ENCODE data around the gene UBAC2.
A peak's percentile ranks its signal among the peaks of the same experiment; 100 is the strongest.

UBAC2 gene

DNA sequence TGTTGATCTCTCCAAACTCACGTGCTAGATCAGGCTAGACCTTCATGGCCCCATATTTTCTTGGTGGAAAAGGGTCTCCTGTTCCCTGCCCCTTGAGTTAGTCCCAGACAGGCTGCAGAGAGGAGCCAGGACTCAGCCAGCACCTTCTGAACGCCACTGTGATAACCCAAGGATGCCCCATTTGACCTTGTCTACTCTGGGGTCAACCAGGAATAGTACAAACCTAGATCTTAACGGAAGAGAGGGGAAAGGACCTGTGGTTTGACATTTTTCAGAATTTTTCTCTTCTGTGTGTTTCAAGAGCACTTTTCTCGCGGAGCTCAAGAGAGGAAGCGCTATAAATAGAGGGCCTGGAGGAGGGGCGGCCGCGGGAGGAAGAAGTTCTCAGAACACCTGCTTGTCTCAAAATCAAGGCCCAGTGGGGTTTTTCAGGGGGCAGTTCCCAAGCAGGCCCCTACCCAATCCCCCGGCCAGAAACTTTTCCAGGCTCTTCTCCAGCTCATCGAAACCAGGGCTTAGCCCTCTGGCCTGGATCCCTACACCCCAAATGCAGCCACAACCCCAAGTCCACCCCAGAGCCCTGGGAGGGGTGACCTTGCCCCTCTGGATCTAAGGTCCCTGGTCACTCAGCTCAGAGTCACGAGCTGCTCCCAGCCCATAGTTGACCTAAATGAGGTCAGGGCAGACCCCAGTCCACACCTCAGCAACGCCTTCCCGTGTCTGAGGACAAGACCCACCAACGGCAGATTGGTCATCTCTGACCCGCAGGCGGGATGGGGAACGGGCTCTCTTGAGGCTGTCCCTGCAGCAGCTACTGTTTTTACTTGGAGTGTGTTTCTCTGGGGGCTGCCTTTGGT is 225.1 kb downstream of the UBAC2 start:
- no peaks in the 10 kb centered on the region for H3K36me3 ChIP-seq (ENCODE audit: insufficient read depth, low read length)
- H3K27me3 ChIP-seq (ENCODE audit: insufficient read depth, low read length, poor library complexity), result no peaks in the 10 kb centered on the region
- H3K4me3 ChIP-seq (ENCODE audit: low read depth in 1 of 2, low read length in 2 of 2), result peak overlapping the region in 1 of 2 experiments; percentile 26; a peak in 1 of 4 replicates
- peak; percentile 88 for DNase-seq
- H4K20me1 ChIP-seq (ENCODE audit: insufficient read depth, low read length), result no peaks in the 10 kb centered on the region
- H3K4me2 ChIP-seq (ENCODE audit: insufficient read depth, low read length), result peak overlapping the region; percentile 49
- H3K9me3 ChIP-seq (ENCODE audit: insufficient read depth, low read length, severe bottlenecking), result no peaks in the 10 kb centered on the region
- peak; percentile 87 for ATAC-seq (ENCODE audit: insufficient read depth, low read depth)
- H3K9ac ChIP-seq (ENCODE audit: low read depth, low read length), result peak overlapping the region; percentile 44
- H3K79me2 ChIP-seq (ENCODE audit: insufficient read depth, low read length), result no peaks in the 10 kb centered on the region
- TF ChIP-seq, protein P1, sequence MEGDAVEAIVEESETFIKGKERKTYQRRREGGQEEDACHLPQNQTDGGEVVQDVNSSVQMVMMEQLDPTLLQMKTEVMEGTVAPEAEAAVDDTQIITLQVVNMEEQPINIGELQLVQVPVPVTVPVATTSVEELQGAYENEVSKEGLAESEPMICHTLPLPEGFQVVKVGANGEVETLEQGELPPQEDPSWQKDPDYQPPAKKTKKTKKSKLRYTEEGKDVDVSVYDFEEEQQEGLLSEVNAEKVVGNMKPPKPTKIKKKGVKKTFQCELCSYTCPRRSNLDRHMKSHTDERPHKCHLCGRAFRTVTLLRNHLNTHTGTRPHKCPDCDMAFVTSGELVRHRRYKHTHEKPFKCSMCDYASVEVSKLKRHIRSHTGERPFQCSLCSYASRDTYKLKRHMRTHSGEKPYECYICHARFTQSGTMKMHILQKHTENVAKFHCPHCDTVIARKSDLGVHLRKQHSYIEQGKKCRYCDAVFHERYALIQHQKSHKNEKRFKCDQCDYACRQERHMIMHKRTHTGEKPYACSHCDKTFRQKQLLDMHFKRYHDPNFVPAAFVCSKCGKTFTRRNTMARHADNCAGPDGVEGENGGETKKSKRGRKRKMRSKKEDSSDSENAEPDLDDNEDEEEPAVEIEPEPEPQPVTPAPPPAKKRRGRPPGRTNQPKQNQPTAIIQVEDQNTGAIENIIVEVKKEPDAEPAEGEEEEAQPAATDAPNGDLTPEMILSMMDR (IDR thresholded peaks at IDR 0.05; ENCODE audit: borderline replicate concordance, extremely low read depth, low read length, poor library complexity, severe bottlenecking), result no peak
- no peak for TF ChIP-seq EZH2 (IDR thresholded peaks at IDR 0.05; ENCODE audit: borderline replicate concordance, low read depth, low read length, severe bottlenecking)
- peak overlapping the region; percentile 97 for H3K27ac ChIP-seq (ENCODE audit: low read length)
- peaks cover 49% of the 10 kb centered on the region for H3K4me1 ChIP-seq (ENCODE audit: insufficient read depth, low read length)
- H2AFZ ChIP-seq (ENCODE audit: low read depth, low read length), result peak overlapping the region; percentile 57

DNA sequence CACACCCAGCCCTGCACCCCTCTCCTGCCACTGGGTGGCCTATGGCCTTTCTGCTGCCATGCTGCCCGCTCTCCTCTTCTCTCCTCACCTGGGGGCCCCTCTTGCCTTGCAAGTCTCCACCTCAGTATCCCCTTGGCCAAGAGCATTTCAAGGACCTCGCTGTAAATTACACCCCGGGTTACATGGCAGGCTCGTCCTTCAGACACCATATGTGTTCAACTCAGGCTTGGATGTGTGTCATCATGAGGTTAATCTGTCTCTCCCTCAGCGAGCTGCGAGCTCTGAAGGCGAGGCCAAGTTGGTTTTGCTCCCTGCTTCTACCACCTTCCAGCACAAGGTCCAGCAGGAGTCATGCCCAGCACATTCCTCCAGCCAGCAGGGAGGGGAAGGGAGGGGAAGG is 225.8 kb downstream of the UBAC2 start:
- TF ChIP-seq, protein P1 (IDR thresholded peaks at IDR 0.05; ENCODE audit: borderline replicate concordance, extremely low read depth, low read length, poor library complexity, severe bottlenecking), result no peak
- Histone ChIP-seq H3K79me2 (ENCODE audit: insufficient read depth, low read length) (no peaks in the 10 kb centered on the region), H3K36me3 (ENCODE audit: insufficient read depth, low read length) (no peaks in the 10 kb centered on the region), H4K20me1 (ENCODE audit: insufficient read depth, low read length) (no peaks in the 10 kb centered on the region), H3K27me3 (ENCODE audit: insufficient read depth, low read length, poor library complexity) (no peaks in the 10 kb centered on the region), H3K9me3 (ENCODE audit: insufficient read depth, low read length, severe bottlenecking) (no peaks in the 10 kb centered on the region), H3K4me1 (ENCODE audit: insufficient read depth, low read length) (peaks cover 43% of the 10 kb centered on the region), H3K9ac (ENCODE audit: low read depth, low read length) (peak overlapping the region; percentile 35; the same call in 1 of the 2 replicates), H3K4me2 (ENCODE audit: insufficient read depth, low read length) (no peak overlapping the region; the same call in 1 of the 2 replicates), H3K4me3 (ENCODE audit: low read depth in 1 of 2, low read length in 2 of 2) (no peak overlapping the region; a peak in 1 of 4 replicates), H2AFZ (ENCODE audit: low read depth, low read length) (no peak overlapping the region), H3K27ac (ENCODE audit: low read length) (peak overlapping the region; percentile 97)
- ATAC-seq (ENCODE audit: insufficient read depth, low read depth) (no peak), DNase-seq (no peak)

GRCh38 chr13:99429670-99430069 is 229.0 kb downstream of the UBAC2 start:
- Histone ChIP-seq H3K27ac (ENCODE audit: low read length) (no peak overlapping the region), H3K4me2 (ENCODE audit: insufficient read depth, low read length) (no peak overlapping the region), H3K4me3 (ENCODE audit: low read depth in 1 of 2, low read length in 2 of 2) (no peak overlapping the region), H3K4me1 (ENCODE audit: insufficient read depth, low read length) (peaks cover 42% of the 10 kb centered on the region), H3K36me3 (ENCODE audit: insufficient read depth, low read length) (no peaks in the 10 kb centered on the region), H3K79me2 (ENCODE audit: insufficient read depth, low read length) (no peaks in the 10 kb centered on the region), H4K20me1 (ENCODE audit: insufficient read depth, low read length) (no peaks in the 10 kb centered on the region), H3K9ac (ENCODE audit: low read depth, low read length) (no peak overlapping the region), H2AFZ (ENCODE audit: low read depth, low read length) (no peak overlapping the region), H3K27me3 (ENCODE audit: insufficient read depth, low read length, poor library complexity) (no peaks in the 10 kb centered on the region), H3K9me3 (ENCODE audit: insufficient read depth, low read length, severe bottlenecking) (no peaks in the 10 kb centered on the region)
- DNase-seq, result no peak
- TF ChIP-seq, protein P1 (IDR thresholded peaks at IDR 0.05; ENCODE audit: borderline replicate concordance, extremely low read depth, low read length, poor library complexity, severe bottlenecking), result no peak
- no peak for TF ChIP-seq EZH2 (IDR thresholded peaks at IDR 0.05; ENCODE audit: borderline replicate concordance, low read depth, low read length, severe bottlenecking)
- no peak for ATAC-seq (ENCODE audit: insufficient read depth, low read depth)

All from DND-41 (cell line).